ENCODE data around the gene GPR18. TPM values are rescaled to one million over a fixed set of nuclear protein-coding genes. Genes with fewer than 3 reads are reported as not detected.
A peak's percentile ranks its signal among the peaks of the same experiment; 100 is the strongest.

The GPR18 gene
- total RNA-seq, 1 experiment from 2014 or later: not detected

DNA sequence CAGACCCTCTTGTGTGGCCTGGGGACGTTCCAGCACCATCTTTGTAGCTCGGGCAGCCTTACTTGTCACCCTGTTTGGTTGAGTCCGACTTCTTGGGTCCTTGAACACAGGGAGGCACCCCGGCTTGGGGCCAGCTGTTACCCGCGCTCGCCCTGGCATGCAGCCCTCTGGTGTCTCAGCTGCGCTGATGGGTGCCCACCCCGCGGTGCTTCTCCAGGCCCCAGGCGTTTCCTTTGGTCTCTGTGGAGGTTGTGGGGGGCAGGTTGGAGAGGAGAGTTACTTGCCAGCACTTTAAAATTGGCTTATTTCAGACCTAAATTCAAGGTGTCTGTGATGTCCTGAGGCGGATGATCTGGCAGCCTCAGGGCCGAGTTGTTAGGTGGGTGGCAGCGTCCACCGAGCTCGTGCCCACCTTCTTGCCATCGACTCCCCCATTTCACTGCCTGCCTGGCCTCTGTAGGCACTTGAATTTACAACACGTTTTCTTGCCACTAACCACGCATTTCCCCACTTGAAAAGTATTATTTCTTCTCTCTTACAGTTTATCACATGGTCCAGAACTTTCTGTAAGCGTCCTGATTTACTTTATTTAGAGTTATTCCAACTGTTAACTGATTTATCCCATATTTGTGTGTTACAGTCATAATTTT is 40.6 kb downstream of the GPR18 start:
- H3K56ac ChIP-seq (ENCODE audit: insufficient read length, low read depth, low read length): no peak overlapping the region
- no peaks in the 10 kb centered on the region for H3K23me2 ChIP-seq (ENCODE audit: insufficient read length, low read depth, low read length, poor library complexity, severe bottlenecking)
- no peak overlapping the region for H2BK120ac ChIP-seq (ENCODE audit: low read depth, low read length, poor library complexity, severe bottlenecking)
- peaks cover 18% of the 10 kb centered on the region for H3K79me2 ChIP-seq (ENCODE audit: insufficient read depth, low read length)
- peaks cover 35 to 41% of the 10 kb centered on the region in 2 experiments for H3K4me1 Mint-ChIP-seq
- H3K27ac ChIP-seq (ENCODE audit: insufficient read length, low read depth, low read length): no peak overlapping the region
- H3K27me3 ChIP-seq (ENCODE audit: insufficient read depth, low read length): no peaks in the 10 kb centered on the region
- TF ChIP-seq, protein P1, sequence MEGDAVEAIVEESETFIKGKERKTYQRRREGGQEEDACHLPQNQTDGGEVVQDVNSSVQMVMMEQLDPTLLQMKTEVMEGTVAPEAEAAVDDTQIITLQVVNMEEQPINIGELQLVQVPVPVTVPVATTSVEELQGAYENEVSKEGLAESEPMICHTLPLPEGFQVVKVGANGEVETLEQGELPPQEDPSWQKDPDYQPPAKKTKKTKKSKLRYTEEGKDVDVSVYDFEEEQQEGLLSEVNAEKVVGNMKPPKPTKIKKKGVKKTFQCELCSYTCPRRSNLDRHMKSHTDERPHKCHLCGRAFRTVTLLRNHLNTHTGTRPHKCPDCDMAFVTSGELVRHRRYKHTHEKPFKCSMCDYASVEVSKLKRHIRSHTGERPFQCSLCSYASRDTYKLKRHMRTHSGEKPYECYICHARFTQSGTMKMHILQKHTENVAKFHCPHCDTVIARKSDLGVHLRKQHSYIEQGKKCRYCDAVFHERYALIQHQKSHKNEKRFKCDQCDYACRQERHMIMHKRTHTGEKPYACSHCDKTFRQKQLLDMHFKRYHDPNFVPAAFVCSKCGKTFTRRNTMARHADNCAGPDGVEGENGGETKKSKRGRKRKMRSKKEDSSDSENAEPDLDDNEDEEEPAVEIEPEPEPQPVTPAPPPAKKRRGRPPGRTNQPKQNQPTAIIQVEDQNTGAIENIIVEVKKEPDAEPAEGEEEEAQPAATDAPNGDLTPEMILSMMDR (conservative IDR thresholded peaks at IDR 0.05): no peak
- H2AFZ ChIP-seq (ENCODE audit: low read length): no peak overlapping the region
- peaks cover 5% of the 10 kb centered on the region; the same call in 1 of the 2 replicates for H3K4me1 ChIP-seq (ENCODE audit: insufficient read depth, low read length)
- WGBS (ENCODE audit: extremely low coverage, insufficient read length, low lambda C conversion rate): no CpG with 5 or more reads among the region's 20 CpGs
- no peak for DNase-seq
- no peak overlapping the region for H2BK20ac ChIP-seq (ENCODE audit: low read depth, low read length, poor library complexity, severe bottlenecking)
- peaks cover 3% of the 10 kb centered on the region for H3K79me1 ChIP-seq (ENCODE audit: insufficient read depth, low read depth, low read length, poor library complexity, severe bottlenecking)
- H2BK5ac ChIP-seq (ENCODE audit: insufficient read length, low read length): no peak overlapping the region
- H4K8ac ChIP-seq (replicated peaks; ENCODE audit: insufficient read length, low read depth, low read length): no peak overlapping the region
- H3K14ac ChIP-seq (ENCODE audit: insufficient read depth, low read length): no peak overlapping the region
- no peak overlapping the region for H3K9ac ChIP-seq (ENCODE audit: extremely low read depth, insufficient read length, low read length)
- no peak overlapping the region for H3K4ac ChIP-seq (ENCODE audit: low read depth, low read length)
- H3K4me3 Mint-ChIP-seq: no peak overlapping the region
- H3K9me3 Mint-ChIP-seq: no peaks in the 10 kb centered on the region
- no peak overlapping the region for H2AK5ac ChIP-seq (ENCODE audit: insufficient read length, low read length)
- H3K27me3 Mint-ChIP-seq (ENCODE audit: low read depth): no peaks in the 10 kb centered on the region
- no peak overlapping the region for H3T11ph ChIP-seq (ENCODE audit: low read length)
- H3K23ac ChIP-seq (ENCODE audit: insufficient read length, low read depth, low read length): no peak overlapping the region
- H3K18ac ChIP-seq (ENCODE audit: insufficient read length, low read depth, low read length): no peak overlapping the region
- H3K4me2 ChIP-seq (ENCODE audit: insufficient read depth, insufficient read length, low read length): no peak overlapping the region
- H2BK12ac ChIP-seq (ENCODE audit: insufficient read length, low read depth, low read length): no peak overlapping the region
- no peaks in the 10 kb centered on the region for H3K9me3 ChIP-seq (ENCODE audit: control insufficient read depth, low read depth, low read length)
- no peak overlapping the region for H4K5ac ChIP-seq (ENCODE audit: insufficient read length, low read depth, low read length)
- H3K36me3 Mint-ChIP-seq (ENCODE audit: insufficient read depth in 1 of 3, low read depth in 3 of 3): peaks cover 9 to 14% (median 9%) of the 10 kb centered on the region in 3 experiments; a peak in 6 of 7 replicates
- H2BK15ac ChIP-seq (ENCODE audit: low read depth, low read length): no peak overlapping the region
- H4K20me1 ChIP-seq (ENCODE audit: control insufficient read depth, insufficient read depth, insufficient read length): no peaks in the 10 kb centered on the region
- H4K91ac ChIP-seq (ENCODE audit: insufficient read length, low read depth, low read length): no peak overlapping the region
- peak overlapping the region; percentile 36 to 59 (median 40); a peak in 5 of 7 replicates for H3K27ac Mint-ChIP-seq

Data from H9 (cell line).